Body of pancreas (tissue), 4 donors: Measurements from ENCODE around the gene AXL. TPM values are rescaled to one million over a fixed set of nuclear protein-coding genes. Genes with fewer than 3 reads are reported as not detected.

Experiments
- ATAC-seq: fragments of 150-250 bp; one replicate; pipeline ENCODE4 v1.9.1; 2016
- DNase-seq, 4 donors: peaks; one replicate each; pipeline ENCODE4 v3.0.0-alpha.2; 2019
- H3K27ac ChIP-seq, 4 donors: fragments of 200-600 bp; sonication (generic); 1 replicate in 3 of 4; 2 replicates in 1 of 4; pipeline versions ENCODE4 v1.5.1 to v1.6.1; 2016 to 2019; ENCODE audit warnings: mild to moderate bottlenecking in 1 of 4, mixed read lengths in 1 of 4, moderate library complexity in 1 of 4
- H3K27me3 ChIP-seq, 2 donors: fragments of 200-600 bp; sonication (generic); one replicate each; pipeline ENCODE4 v1.6.0; 2016; ENCODE audit warnings: mild to moderate bottlenecking in 1 of 2
- H3K36me3 ChIP-seq, 2 donors: fragments of 200-600 bp; sonication (generic); replicated peaks in 1 of 2; 2 replicates each; pipeline ENCODE4 v1.5.1; 2016; ENCODE audit warnings: low read depth in 2 of 2; ENCODE audit not compliant: insufficient read depth in 1 of 2
- H3K4me1 ChIP-seq: fragments of 200-600 bp; sonication (generic); one replicate; pipeline ENCODE4 v1.6.0; 2016
- H3K4me3 ChIP-seq, 2 donors: fragments of 200-600 bp; sonication (generic); 1 replicate in 1 of 2; 2 replicates in 1 of 2; pipeline ENCODE4 v1.5.1; 2016 to 2019
- H3K9me3 ChIP-seq, 3 donors: fragments of 200-600 bp; sonication (generic); 1 replicate in 2 of 3; 2 replicates in 1 of 3; pipeline ENCODE4 v1.5.1; 2016
- POLR2A ChIP-seq, 3 donors: fragments of 450-650 bp; IDR thresholded peaks; one replicate each; pipeline ENCODE4 v1.6.1; 2016; ENCODE audit warnings: antibody characterized with exemption in 3 of 3, mild to moderate bottlenecking in 2 of 3
- WGBS, 2 donors: methylation state at CpG; one replicate each; pipeline ENCODE4 v1.1.5; 2017; 5-methylcytosine and 5-hydroxymethylcytosine counted together
- intact Hi-C: fragments of 100-400 bp; cut with DNase I; formaldehyde crosslinking; loops from one replicate; pipeline ENCODE4 v1.15.1; 2023
- total RNA-seq, 2 donors: library from RNA; depleted of rRNA; stranded (reverse); fragments of >200 nt; gene quantifications; one replicate each; pipeline ENCODE4 v1.1.0, GENCODE V29; 2016
- TF ChIP-seq, protein P1 (sequence below), 7 experiments: fragments of 450-650 bp in 4 of 7; fragments of 200-600 bp in 3 of 7; sonication (generic) in 3 of 7; IDR thresholded peaks; one replicate each; pipeline ENCODE4 v1.5.1; 2016 to 2019; ENCODE audit warnings: antibody characterized with exemption in 7 of 7

AXL gene
- total RNA-seq, 2 donors from 2014 or later, result 14.2 to 15.0 TPM

DNA sequence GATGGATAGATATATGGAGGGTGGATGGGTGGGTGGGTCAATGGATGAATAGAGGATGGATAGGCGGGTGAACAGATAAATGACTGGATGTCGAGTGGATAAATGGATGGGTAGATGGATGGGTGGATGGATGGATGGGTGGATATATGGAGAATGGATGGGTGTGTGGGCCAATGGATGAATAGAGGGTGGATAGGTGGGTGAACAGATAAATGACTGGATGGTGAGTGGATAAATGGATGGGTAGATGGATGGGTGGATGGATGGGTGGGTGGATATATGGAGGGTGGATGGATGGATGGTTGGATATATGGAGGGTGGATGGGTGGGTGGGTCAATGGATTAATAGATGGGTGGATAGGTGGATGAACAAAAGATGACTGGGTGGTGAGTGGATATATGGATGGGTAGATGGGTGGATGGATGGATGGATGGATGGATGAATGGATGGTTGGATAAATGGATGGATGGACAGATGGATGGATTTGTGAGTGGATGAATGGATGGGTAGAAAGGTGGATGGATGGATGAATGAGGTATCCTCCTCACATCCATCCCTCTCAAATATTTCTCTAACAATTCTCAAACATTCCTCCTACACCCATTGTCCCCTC is 21.0 kb downstream of the AXL start:
- TF ChIP-seq, protein P1, sequence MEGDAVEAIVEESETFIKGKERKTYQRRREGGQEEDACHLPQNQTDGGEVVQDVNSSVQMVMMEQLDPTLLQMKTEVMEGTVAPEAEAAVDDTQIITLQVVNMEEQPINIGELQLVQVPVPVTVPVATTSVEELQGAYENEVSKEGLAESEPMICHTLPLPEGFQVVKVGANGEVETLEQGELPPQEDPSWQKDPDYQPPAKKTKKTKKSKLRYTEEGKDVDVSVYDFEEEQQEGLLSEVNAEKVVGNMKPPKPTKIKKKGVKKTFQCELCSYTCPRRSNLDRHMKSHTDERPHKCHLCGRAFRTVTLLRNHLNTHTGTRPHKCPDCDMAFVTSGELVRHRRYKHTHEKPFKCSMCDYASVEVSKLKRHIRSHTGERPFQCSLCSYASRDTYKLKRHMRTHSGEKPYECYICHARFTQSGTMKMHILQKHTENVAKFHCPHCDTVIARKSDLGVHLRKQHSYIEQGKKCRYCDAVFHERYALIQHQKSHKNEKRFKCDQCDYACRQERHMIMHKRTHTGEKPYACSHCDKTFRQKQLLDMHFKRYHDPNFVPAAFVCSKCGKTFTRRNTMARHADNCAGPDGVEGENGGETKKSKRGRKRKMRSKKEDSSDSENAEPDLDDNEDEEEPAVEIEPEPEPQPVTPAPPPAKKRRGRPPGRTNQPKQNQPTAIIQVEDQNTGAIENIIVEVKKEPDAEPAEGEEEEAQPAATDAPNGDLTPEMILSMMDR (IDR thresholded peaks at IDR 0.05), result no peak
- TF ChIP-seq POLR2A (IDR thresholded peaks at IDR 0.05), result no peak
- 78 to 86% methylated on average over 2 of the region's 2 CpGs for WGBS, 2 donors
- H3K36me3 ChIP-seq, result no peaks in the 10 kb centered on the region
- DNase-seq, result no peak
- no peaks in the 10 kb centered on the region for H3K9me3 ChIP-seq
- ATAC-seq, result no peak
- no peak overlapping the region for H3K27ac ChIP-seq
- no peaks in the 10 kb centered on the region for H3K27me3 ChIP-seq
- H3K4me1 ChIP-seq, result no peaks in the 10 kb centered on the region
- intact Hi-C loops, result no loop called here
- no peak overlapping the region for H3K4me3 ChIP-seq

DNA sequence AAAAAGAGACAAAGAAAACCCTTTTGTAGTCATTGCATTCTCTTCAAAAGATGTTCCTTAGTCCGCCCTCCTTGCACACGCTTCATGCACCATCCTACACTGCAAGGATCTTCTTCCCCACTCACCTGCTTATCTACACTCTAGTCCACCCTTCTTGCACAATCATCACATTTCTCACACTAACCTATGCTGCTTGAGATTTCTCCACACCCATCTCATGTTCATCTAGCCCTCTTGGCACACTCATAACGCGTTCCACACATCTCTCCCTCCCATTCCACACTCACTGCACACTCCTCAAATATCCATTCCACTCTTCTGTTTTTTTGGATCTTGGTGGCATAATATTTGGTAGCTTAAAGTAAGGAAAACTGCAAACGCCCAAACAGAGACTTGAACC is 22.8 kb downstream of the AXL start:
- WGBS, 2 donors, result 66 to 76% methylated on average over 5 of the region's 5 CpGs
- no peak for ATAC-seq
- Histone ChIP-seq H3K4me3 (no peak overlapping the region), H3K36me3 (no peaks in the 10 kb centered on the region), H3K9me3 (no peaks in the 10 kb centered on the region), H3K27ac (no peak overlapping the region), H3K4me1 (no peaks in the 10 kb centered on the region), H3K27me3 (no peaks in the 10 kb centered on the region)
- TF ChIP-seq, protein P1 (IDR thresholded peaks at IDR 0.05), result no peak
- TF ChIP-seq POLR2A (IDR thresholded peaks at IDR 0.05), result no peak
- intact Hi-C loops, result no loop called here
- DNase-seq, result no peak

DNA sequence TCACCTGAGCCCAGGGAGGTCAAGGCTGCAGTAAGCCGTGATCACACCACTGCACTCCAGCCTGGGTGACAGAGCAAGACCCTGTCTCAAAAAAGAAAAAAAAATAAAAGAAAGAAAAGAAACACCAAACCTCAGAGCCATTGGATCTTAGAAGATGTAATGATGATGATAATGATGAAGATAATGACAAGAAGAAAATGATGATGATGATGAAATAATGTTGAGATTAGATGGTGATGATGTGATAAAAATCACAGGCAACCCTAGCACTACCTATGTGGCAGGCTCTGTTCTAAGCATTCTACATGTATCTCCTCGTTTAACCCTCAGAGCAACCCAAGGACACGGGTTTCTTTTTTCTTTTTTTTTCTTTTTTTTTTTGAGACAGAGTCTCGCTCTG is 25.1 kb downstream of the AXL start:
- H3K27ac ChIP-seq, result no peak overlapping the region
- WGBS, 2 donors, result 70 to 72% methylated on average over 4 of the region's 4 CpGs
- no peak overlapping the region for H3K4me3 ChIP-seq
- intact Hi-C loops, result no loop called here
- H3K27me3 ChIP-seq, result no peaks in the 10 kb centered on the region
- ATAC-seq, result no peak
- no peaks in the 10 kb centered on the region for H3K9me3 ChIP-seq
- TF ChIP-seq, protein P1 (IDR thresholded peaks at IDR 0.05), result no peak
- no peak for TF ChIP-seq POLR2A (IDR thresholded peaks at IDR 0.05)
- DNase-seq, result no peak
- H3K36me3 ChIP-seq, result no peaks in the 10 kb centered on the region
- H3K4me1 ChIP-seq, result no peaks in the 10 kb centered on the region

DNA sequence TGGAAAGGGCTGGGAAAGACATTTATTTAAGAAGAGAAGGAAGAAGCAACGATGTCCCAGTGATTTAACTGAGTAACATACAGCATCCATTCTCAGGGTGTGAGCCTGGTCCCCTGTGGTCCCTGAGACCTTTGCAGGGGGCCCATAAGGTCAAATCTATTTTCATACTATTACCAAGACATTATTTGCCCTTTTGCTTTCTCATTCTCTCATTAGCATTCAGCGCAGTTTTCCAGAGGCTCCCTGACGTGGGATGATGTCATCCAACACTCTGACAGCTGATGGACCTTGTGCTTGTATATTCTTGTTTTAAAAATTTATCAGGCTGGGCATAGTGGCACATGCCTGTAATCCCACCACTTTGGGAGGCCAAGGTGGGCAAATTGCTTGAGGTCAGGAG is 26.8 kb downstream of the AXL start:
- WGBS, 2 donors, result 86 to 92% methylated on average over 3 of the region's 3 CpGs
- ATAC-seq (no peak), DNase-seq (no peak)
- intact Hi-C loops, result no loop called here
- Histone ChIP-seq H3K36me3 (no peaks in the 10 kb centered on the region), H3K27ac (no peak overlapping the region), H3K4me1 (no peaks in the 10 kb centered on the region), H3K4me3 (no peak overlapping the region), H3K9me3 (no peaks in the 10 kb centered on the region), H3K27me3 (no peaks in the 10 kb centered on the region)
- no peak for TF ChIP-seq POLR2A (IDR thresholded peaks at IDR 0.05)
- TF ChIP-seq, protein P1 (IDR thresholded peaks at IDR 0.05), result no peak

DNA sequence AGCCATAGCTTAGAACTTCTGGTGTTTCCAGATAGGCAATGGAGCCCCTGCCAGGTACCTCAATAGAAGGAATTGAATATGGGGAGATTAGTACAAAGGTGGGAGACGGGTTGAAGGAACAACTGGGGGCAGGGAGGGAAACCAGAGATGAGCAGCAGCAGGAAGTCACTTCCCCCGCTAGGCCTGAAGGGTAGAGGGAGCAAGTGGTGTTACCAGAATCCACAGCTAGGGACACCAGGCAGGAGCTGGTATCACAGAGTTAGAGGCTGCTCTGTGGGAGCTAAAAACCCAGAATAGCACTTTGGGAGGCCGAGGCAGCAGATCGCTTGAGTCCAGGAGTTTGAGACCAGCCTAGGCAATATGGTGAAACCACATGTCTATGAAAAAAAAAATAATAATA is 29.9 kb downstream of the AXL start:
- intact Hi-C loops, result no loop called here
- DNase-seq, result no peak
- 84 to 94% methylated on average over 4 of the region's 4 CpGs for WGBS, 2 donors
- H3K4me3 ChIP-seq, result no peak overlapping the region
- no peak for ATAC-seq
- no peaks in the 10 kb centered on the region for H3K9me3 ChIP-seq
- no peak overlapping the region for H3K27ac ChIP-seq
- no peaks in the 10 kb centered on the region for H3K27me3 ChIP-seq
- TF ChIP-seq, protein P1 (IDR thresholded peaks at IDR 0.05), result no peak
- no peak for TF ChIP-seq POLR2A (IDR thresholded peaks at IDR 0.05)
- H3K4me1 ChIP-seq, result no peaks in the 10 kb centered on the region
- H3K36me3 ChIP-seq, result no peaks in the 10 kb centered on the region
